ENCODE results near the gene CA10. TPM values are rescaled to one million over a fixed set of nuclear protein-coding genes. Genes with fewer than 3 reads are reported as not detected.

CA10 gene
- total and polyA plus RNA-seq, 9 of the 15 experiments (the other 6 are each of a cell fraction or from before 2014, with no cell fraction given): not detected

DNA sequence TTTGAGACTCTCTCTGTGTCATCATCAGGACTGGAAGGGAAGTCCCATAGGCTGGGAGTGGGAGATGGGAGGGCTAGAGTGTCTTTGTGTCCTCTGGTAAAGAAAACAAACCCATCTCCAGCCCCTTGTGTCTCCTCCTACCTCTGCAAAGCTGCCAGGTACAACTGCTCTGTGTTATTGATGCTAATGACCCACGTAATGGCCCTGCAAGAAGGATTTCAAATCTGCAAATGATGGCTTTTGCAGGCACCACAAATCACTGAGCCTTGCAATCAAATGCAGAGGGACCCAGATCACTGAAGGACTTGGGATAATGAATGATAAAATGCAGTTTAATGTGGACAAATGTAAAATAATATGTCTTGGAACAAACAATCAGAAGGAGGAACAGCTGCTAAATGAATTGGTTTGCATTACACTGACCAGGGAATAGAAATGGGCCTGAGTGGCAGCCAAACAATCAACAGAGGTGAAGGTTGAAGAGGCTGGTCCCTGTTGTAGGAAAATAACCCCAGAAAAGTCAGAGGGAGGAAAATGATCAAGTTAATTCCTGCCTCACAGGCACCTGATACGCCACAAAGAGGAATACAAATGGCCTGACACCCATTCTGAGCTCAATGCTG, 473.1 kb downstream of the CA10 start:
- no peak overlapping the region for H3K9ac ChIP-seq (ENCODE audit: insufficient read depth in 1 of 2, low read depth in 2 of 2, low read length in 2 of 2)
- POLR2A ChIA-PET: no interaction called here
- no peak overlapping the region for H3K4me2 ChIP-seq (ENCODE audit: insufficient read depth, low read length)
- H4K20me1 ChIP-seq (replicated peaks; ENCODE audit: control insufficient read depth, insufficient read depth, low read length): no peaks in the 10 kb centered on the region
- intact Hi-C loops (cut with micrococcal nuclease) (no loop called here), in situ Hi-C loops (cut with MboI) (no loop called here)
- ATAC-seq (no peak), DNase-seq (ENCODE audit: extremely low read depth in 1 of 4, low spot score in 3 of 4) (no peak), FAIRE-seq (no peak)
- H2AFZ ChIP-seq (ENCODE audit: low read depth, low read length): no peak overlapping the region
- no peak overlapping the region for H3K4me3 ChIP-seq
- H3K9me3 ChIP-seq (replicated peaks; ENCODE audit: control insufficient read depth, insufficient read depth, low read depth, low read length): no peaks in the 10 kb centered on the region
- TF ChIP-seq EHMT2 (IDR thresholded peaks at IDR 0.05): no peak
- no peak for TF ChIP-seq MAFG (tag; conservative IDR thresholded peaks at IDR 0.05)
- no peak for TF ChIP-seq ZBTB5 (IDR thresholded peaks at IDR 0.05)
- TF ChIP-seq TAL1 (IDR thresholded peaks at IDR 0.05): no peak
- no peak for TF ChIP-seq SOX6 (IDR thresholded peaks at IDR 0.05)
- no peak for TF ChIP-seq POLR2A (conservative IDR thresholded peaks at IDR 0.05)
- TF ChIP-seq RBFOX2 (IDR thresholded peaks at IDR 0.05; ENCODE audit: low read depth, low read length): no peak
- no peak for TF ChIP-seq POLR2AphosphoS5 (IDR thresholded peaks at IDR 0.05; ENCODE audit: control insufficient read depth, insufficient read depth, low read depth, low read length)
- no peak for TF ChIP-seq ZNF639 (CRISPR knock-in tag; conservative IDR thresholded peaks at IDR 0.05 in 1 of 2, IDR thresholded peaks at IDR 0.05 in 1 of 2)
- TF ChIP-seq DDX20 (tag; IDR thresholded peaks at IDR 0.05; ENCODE audit: low read depth): no peak
- no peak for TF ChIP-seq MAZ (CRISPR knock-in tag; conservative IDR thresholded peaks at IDR 0.05 in 1 of 2, IDR thresholded peaks at IDR 0.05 in 1 of 2)
- TF ChIP-seq JUN (IDR thresholded peaks at IDR 0.05; ENCODE audit: borderline replicate concordance, low read depth, low read length): no peak
- TF ChIP-seq JUN (CRISPR knock-in tag; IDR thresholded peaks at IDR 0.05; ENCODE audit: borderline replicate concordance): no peak
- no peak for TF ChIP-seq GABPB2 (CRISPR knock-in tag; conservative IDR thresholded peaks at IDR 0.05)
- no peak for TF ChIP-seq CHCHD3 (CRISPR knock-in tag; IDR thresholded peaks at IDR 0.05)
- no peak for TF ChIP-seq HCFC1 (IDR thresholded peaks at IDR 0.05; ENCODE audit: low read depth, low read length)
- TF ChIP-seq DIDO1 (tag; IDR thresholded peaks at IDR 0.05; ENCODE audit: low read depth): no peak
- H3K4me1 ChIP-seq (replicated peaks in 1 of 2; ENCODE audit: control insufficient read depth in 2 of 2, insufficient read depth in 2 of 2, low read length in 2 of 2): no peaks in the 10 kb centered on the region
- H3K36me3 ChIP-seq (ENCODE audit: control insufficient read depth, insufficient read depth, low read length): no peaks in the 10 kb centered on the region
- no peaks in the 10 kb centered on the region for H3K27me3 ChIP-seq (ENCODE audit: control insufficient read depth in 2 of 2, insufficient read depth in 2 of 2, low read length in 2 of 2)
- no peak overlapping the region for H3K27ac ChIP-seq (ENCODE audit: extremely low read depth, low read depth, low read length)
- WGBS (ENCODE audit: insufficient coverage, low coverage, missing lambda C conversion rate): 0% methylated on average over 2 of the region's 2 CpGs
- no peaks in the 10 kb centered on the region for H3K9me1 ChIP-seq (ENCODE audit: control insufficient read depth, insufficient read depth, low read length)
- no TSS peak for BruUV-seq (replicated peaks)
- H3K79me2 ChIP-seq (ENCODE audit: control insufficient read depth, insufficient read depth, low read length): no peaks in the 10 kb centered on the region
- CTCF ChIA-PET (ENCODE audit: low intra/inter-chr PET ratio): no interaction called here

Measured in K562 (cell line).